H1 (cell line): ENCODE results near the gene KRTAP11-1.

Experiments used
- SIN3A ChIP-seq, 2 experiments: IDR thresholded peaks in 1 of 2; conservative IDR thresholded peaks in 1 of 2; 2 replicates each; pipeline ENCODE4 v1.6.1; 2011 to 2012; ENCODE audit warnings: low read length in 2 of 2, improper control_type of control experiment in 1 of 2, low read depth in 1 of 2, mild to moderate bottlenecking in 1 of 2
- TAF1 ChIP-seq: IDR thresholded peaks from 2 replicates; pipeline ENCODE4 v1.6.1; 2011; ENCODE audit warnings: mild to moderate bottlenecking, low read depth, low read length

DNA sequence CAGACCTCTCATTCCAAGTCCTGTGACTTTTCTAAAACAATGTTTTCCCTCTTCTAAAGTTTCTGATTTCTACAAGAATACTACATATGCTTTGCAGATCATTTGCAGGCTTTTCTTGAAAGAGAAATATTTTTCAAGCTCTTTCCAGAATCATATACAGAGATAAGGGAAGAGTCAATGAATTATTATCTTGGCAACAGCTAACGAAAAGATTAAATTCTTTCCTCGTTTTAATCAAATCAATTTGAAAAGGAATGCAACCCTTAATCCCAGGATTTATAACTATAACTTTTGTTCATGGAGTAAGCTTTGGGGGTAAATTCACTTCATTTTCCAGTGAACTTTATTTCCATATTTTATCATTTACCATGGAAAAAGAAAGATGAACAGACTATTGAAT lies 6.9 kb downstream of the KRTAP11-1 start:
- TF ChIP-seq TAF1 (no peak), SIN3A (conservative IDR thresholded peaks at IDR 0.05 in 1 of 2, IDR thresholded peaks at IDR 0.05 in 1 of 2; ENCODE audit: low read depth in 1 of 2, low read length in 2 of 2) (no peak)
